Measurements from ENCODE around the gene CLIC4. TPM values are rescaled to one million over a fixed set of nuclear protein-coding genes. Genes with fewer than 3 reads are reported as not detected.

Gene CLIC4
- total RNA-seq, 1 experiment from 2014 or later, result 230 TPM

- Histone ChIP-seq H3K9me3 (ENCODE audit: control insufficient read depth, low read depth, low read length) (peaks cover 4% of the 10 kb centered on the region), H2AFZ (ENCODE audit: low read length) (no peak overlapping the region), H3K4me1 (ENCODE audit: insufficient read depth, low read length) (no peaks in the 10 kb centered on the region), H4K20me1 (ENCODE audit: control insufficient read depth, insufficient read depth, insufficient read length) (no peaks in the 10 kb centered on the region), H2BK5ac (ENCODE audit: insufficient read length, low read length) (no peak overlapping the region), H3K4ac (ENCODE audit: low read depth, low read length) (no peak overlapping the region), H3K23ac (ENCODE audit: insufficient read length, low read depth, low read length) (no peak overlapping the region), H3K27me3 (ENCODE audit: insufficient read depth, low read length) (no peaks in the 10 kb centered on the region), H4K8ac (replicated peaks; ENCODE audit: insufficient read length, low read depth, low read length) (no peak overlapping the region), H2BK15ac (ENCODE audit: low read depth, low read length) (no peak overlapping the region), H3K79me2 (ENCODE audit: insufficient read depth, low read length) (no peaks in the 10 kb centered on the region), H3K79me1 (ENCODE audit: insufficient read depth, low read depth, low read length, poor library complexity, severe bottlenecking) (no peaks in the 10 kb centered on the region), H3K9ac (ENCODE audit: extremely low read depth, insufficient read length, low read length) (no peak overlapping the region), H2BK120ac (ENCODE audit: low read depth, low read length, poor library complexity, severe bottlenecking) (no peak overlapping the region), H3K27ac (ENCODE audit: insufficient read length, low read depth, low read length) (no peak overlapping the region), H2BK12ac (ENCODE audit: insufficient read length, low read depth, low read length) (no peak overlapping the region), H3K18ac (ENCODE audit: insufficient read length, low read depth, low read length) (no peak overlapping the region), H3K23me2 (ENCODE audit: insufficient read length, low read depth, low read length, poor library complexity, severe bottlenecking) (no peaks in the 10 kb centered on the region), H3T11ph (ENCODE audit: low read length) (no peak overlapping the region), H2AK5ac (ENCODE audit: insufficient read length, low read length) (no peak overlapping the region), H3K14ac (ENCODE audit: insufficient read depth, low read length) (no peak overlapping the region), H4K5ac (ENCODE audit: insufficient read length, low read depth, low read length) (no peak overlapping the region), H4K91ac (ENCODE audit: insufficient read length, low read depth, low read length) (no peak overlapping the region), H3K4me2 (ENCODE audit: insufficient read depth, insufficient read length, low read length) (no peak overlapping the region), H3K56ac (ENCODE audit: insufficient read length, low read depth, low read length) (no peak overlapping the region), H2BK20ac (ENCODE audit: low read depth, low read length, poor library complexity, severe bottlenecking) (no peak overlapping the region)
- DNase-seq, result no peak
- H3K27me3 Mint-ChIP-seq (ENCODE audit: low read depth), result peaks cover 6% of the 10 kb centered on the region
- H3K4me1 Mint-ChIP-seq, result no peaks in the 10 kb centered on the region
- H3K4me3 Mint-ChIP-seq, result no peak overlapping the region
- no peak overlapping the region for H3K27ac Mint-ChIP-seq
- peaks cover 22 to 25% of the 10 kb centered on the region in 2 experiments for H3K9me3 Mint-ChIP-seq
- no CpG with 5 or more reads among the region's 3 CpGs for WGBS (ENCODE audit: extremely low coverage, insufficient read length, low lambda C conversion rate)
- peaks cover 5 to 14% (median 5%) of the 10 kb centered on the region in 3 experiments; a peak in 5 of 7 replicates for H3K36me3 Mint-ChIP-seq (ENCODE audit: insufficient read depth in 1 of 3, low read depth in 3 of 3)
- no peak for TF ChIP-seq CTCF (conservative IDR thresholded peaks at IDR 0.05)
Observed at GRCh38 chr1:24893431-24893830, 148.2 kb downstream of the CLIC4 start.

Other genes starting within 250 kb of the CLIC4 start
- 13.0 TPM in 2 replicates for gene RCAN3, start 242.6 kb upstream of the CLIC4 start, total RNA-seq (2021)
- gene NCMAP, start 189.4 kb upstream of the CLIC4 start, total RNA-seq (2021), result 0.33 and 0.35 TPM in 2 replicates
- gene SRRM1, start 102.1 kb upstream of the CLIC4 start, total RNA-seq (2021), result 282 and 290 TPM in 2 replicates
- gene RUNX3, start 184.8 kb downstream of the CLIC4 start, total RNA-seq (2021), result 0.33 and 0.35 TPM in 2 replicates

All from H9 (cell line).